Adipose tissue (tissue), 3 donors: Measurements from ENCODE around the gene NELFCD. TPM values are rescaled to one million over a fixed set of nuclear protein-coding genes. Genes with fewer than 3 reads are reported as not detected.
"Not testable (repeated sequence)": the region's sequence is repeated elsewhere in the genome, so short reads cannot be mapped to it uniquely, and the experiment has no call there.

Source experiments
- H3K27ac ChIP-seq: one replicate; pipeline ENCODE4 v1.5.1; 2013; ENCODE audit warnings: low read depth, low read length
- WGBS, 3 donors: extraction: QIAGEN DNeasy Blood & Tissue Kit; methylation state at CpG; one replicate each; pipeline ENCODE4 v1.1.7; 2013; 5-methylcytosine and 5-hydroxymethylcytosine counted together
- polyA plus RNA-seq, 3 donors: library from polyadenylated mRNA; stranded (reverse); fragments of 200-250 nt; gene quantifications; one replicate each; pipeline ENCODE4 v1.2.3, GENCODE V29; 2013
- donor health status: healthy with polysubstance abuse.
- donor health status: Bipolar disorder and iron deficiency.
- donor health status: healthy.

NELFCD gene
- polyA plus RNA-seq, 3 donors = 27.8 to 42.7 (median 40.0) TPM

DNA sequence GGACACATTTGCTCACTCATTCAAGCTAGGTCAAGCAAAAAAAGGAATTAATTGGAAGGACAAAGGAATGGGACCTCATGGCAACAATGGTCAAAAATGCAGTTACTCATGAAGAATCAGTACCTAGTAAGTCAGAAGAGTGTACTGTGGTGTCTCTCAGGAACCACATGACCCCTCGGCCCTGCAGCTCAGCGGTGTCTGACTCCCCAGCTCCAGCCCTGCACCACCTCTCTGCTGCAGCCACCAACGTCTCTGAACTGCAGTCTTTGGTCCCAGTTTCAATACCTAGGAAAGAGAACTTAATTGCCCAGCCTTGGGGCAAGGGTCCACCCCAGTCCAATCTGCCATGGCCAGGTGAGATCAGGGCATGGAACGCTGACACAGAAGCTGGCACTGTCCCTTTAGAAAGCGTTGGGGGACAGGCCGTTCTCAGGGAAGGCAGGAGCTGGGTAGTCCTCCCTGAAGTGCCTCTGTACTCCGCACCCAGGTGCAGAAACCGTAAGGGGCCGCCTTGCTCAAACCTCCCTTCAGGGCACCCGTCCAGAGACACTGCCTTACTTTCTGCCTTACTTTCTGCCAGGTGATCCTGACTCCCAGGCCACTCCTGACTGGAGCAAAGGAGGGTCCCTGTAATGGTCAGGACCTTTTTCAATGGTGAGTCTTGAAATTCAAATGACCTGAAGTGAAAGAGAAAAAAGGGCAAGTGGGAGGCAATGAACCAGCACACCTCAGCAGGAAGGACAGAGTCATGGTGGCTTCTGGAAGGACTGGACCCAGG, 13.2 kb upstream of the NELFCD start:
- H3K27ac ChIP-seq = no peak overlapping the region
- 81 to 88% (median 83%) methylated on average over 10 of the region's 10 CpGs for WGBS, 3 donors

DNA sequence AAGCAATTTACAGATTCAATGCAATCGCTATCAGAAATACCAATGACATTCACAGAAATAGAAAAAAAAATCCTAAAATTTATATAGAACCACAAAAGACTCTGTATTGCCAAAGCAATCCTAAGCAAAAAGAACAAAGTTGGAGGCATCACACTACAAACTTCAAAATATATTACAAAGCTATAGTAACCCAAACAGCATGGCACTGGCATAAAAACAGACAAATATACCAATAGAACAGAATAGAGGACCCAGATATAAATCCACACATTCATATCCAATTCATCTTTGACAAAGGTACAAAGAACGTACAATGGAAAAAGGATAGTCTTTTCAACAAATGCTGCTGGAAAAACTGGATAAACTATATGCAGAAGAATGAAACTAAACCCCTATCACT, 11.6 kb upstream of the NELFCD start:
- no peak overlapping the region for H3K27ac ChIP-seq
- WGBS, 3 donors = 63 to 75% (median 67%) methylated on average over 2 of the region's 2 CpGs

DNA sequence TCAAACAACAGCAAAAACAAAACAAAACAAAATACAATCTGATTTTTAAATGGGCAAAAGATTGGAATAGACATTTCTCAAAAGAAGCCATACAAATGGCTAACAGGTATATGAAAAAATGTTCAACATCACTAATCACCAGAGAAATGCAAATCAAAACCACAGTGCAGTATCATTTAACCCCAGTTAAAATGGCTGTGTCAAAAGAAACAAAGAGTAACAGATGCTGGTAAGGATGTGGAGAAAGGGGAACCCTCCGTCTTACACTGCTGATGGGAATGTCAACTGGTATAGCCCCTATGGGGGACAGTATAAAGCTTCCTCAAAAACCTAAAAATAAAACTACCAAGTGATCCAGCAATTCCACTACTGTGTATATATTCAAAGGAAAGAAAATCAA, 10.9 kb upstream of the NELFCD start:
- no peak overlapping the region for H3K27ac ChIP-seq
- 56 to 84% (median 63%) methylated on average over 1 of the region's 1 CpG for WGBS, 3 donors

DNA sequence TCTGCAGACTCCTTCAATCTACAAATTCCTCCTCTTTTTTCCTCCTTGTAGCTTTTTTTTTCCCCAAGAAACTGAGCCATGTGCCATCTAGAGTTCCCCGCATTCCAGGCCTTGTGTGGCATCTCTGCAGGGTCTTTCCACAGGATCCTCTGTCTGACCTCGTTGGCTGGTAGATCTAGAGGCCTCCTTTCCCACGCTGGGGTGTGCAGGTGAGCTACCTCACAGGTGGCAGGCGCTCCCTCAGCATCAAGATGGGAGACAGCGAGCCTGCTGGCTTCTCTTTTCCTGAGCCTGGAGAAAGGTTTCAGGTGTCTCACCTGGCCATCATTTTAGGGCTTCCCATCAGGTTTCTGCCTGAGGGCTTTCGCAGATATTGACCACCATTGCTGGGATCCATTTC, 9.6 kb upstream of the NELFCD start:
- H3K27ac ChIP-seq = no peak overlapping the region
- 82 to 85% (median 84%) methylated on average over 6 of the region's 6 CpGs for WGBS, 3 donors

DNA sequence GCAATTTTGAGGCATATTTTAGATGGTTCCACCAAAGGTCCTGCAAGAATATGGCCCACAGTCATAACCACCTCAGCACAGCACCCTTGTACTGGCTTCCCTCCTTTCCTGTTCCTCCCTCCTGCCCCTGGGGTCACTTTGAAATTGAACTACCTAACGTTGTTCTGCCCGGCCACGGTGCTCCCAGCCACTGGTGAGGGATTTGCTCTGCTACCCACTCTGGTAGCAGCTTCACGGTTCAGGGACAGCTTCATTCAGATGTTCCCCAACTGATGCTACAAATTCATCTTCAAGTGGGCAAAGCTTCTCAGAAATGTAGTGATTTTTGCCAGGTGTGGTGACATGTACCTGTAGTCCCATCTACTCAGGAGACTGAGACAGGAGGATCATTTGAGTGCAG, 7.9 kb upstream of the NELFCD start:
- no peak overlapping the region for H3K27ac ChIP-seq
- WGBS, 3 donors = 76 to 84% (median 82%) methylated on average over 4 of the region's 4 CpGs

DNA sequence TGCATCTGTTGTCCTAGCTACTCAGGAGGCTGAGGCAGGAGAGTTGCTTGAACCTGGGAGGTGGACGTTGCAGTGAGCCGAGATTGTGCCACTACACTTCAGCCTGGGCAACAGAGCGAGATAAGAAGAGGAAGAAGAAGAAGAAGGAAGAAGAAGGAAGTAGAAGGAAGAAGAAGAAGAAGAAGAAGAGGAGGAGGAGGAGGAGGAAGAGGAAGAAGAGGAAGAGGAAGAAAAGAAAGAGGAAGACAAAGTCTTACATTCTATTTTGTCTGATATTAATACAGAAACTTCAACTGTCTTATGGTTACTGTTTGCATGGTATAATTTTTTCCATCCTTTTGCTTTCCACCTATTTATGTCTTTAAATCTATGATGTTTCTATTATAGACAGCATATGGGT, 7.2 kb upstream of the NELFCD start:
- 56 to 89% (median 71%) methylated on average over 3 of the region's 3 CpGs for WGBS, 3 donors

DNA sequence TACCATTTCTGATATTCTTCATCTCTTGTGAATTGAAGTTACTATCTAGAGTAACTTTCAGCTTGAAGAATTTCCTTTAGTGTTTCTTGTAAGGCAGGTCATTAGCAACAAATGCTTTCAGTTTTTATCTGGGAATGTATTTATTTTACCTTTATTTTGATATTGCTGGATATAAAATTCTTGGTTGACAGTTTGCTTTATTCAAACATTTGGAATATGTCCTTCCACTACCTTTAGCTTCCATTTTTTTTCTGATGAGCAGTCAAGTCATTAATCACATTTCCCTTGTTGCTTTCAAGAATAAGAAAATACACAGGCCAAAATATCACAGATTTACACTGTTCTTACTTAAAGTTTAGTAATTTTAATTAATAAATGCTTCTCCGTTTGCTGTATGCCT, 5.7 kb upstream of the NELFCD start:
- 91 to 97% (median 96%) methylated on average over 1 of the region's 1 CpG for WGBS, 3 donors
- H3K27ac ChIP-seq = no peak overlapping the region

More for the DNA sequence above, 7.2 kb upstream of the NELFCD start:
- H3K27ac ChIP-seq = no peak overlapping the region

DNA sequence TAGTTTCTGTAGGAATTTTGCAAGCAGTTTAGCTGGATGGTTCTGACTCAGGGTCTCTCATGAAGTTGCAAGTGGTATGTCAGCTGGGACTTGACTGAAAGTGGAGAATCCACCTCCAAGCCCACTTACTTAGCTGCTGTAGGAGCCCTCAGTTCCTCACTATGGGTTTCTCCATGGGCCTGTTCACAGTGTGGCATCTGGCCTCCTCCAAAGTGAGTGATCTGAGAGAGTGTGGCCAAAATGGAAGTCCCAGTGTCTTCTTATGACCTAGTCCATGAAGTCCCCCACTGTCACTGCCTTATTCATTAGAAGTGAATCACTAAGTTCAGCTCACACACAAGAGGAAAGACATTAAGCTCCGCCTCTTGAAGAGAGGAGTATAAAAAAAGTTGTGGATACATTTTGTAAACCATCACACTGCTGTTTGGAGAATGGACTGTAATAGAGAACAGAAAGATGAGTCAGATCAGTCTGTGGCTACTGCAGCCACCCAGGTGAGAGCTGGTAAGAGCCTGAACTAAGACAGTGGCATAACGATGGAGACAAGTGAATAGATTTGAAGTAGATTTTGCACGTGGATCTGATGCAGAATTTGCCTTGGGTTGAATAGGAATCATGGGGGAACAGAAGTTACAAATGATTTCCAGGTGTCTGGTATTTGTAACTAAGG, 4.9 kb upstream of the NELFCD start:
- no peak overlapping the region for H3K27ac ChIP-seq
- 84 to 88% (median 86%) methylated on average over 3 of the region's 3 CpGs for WGBS, 3 donors

DNA sequence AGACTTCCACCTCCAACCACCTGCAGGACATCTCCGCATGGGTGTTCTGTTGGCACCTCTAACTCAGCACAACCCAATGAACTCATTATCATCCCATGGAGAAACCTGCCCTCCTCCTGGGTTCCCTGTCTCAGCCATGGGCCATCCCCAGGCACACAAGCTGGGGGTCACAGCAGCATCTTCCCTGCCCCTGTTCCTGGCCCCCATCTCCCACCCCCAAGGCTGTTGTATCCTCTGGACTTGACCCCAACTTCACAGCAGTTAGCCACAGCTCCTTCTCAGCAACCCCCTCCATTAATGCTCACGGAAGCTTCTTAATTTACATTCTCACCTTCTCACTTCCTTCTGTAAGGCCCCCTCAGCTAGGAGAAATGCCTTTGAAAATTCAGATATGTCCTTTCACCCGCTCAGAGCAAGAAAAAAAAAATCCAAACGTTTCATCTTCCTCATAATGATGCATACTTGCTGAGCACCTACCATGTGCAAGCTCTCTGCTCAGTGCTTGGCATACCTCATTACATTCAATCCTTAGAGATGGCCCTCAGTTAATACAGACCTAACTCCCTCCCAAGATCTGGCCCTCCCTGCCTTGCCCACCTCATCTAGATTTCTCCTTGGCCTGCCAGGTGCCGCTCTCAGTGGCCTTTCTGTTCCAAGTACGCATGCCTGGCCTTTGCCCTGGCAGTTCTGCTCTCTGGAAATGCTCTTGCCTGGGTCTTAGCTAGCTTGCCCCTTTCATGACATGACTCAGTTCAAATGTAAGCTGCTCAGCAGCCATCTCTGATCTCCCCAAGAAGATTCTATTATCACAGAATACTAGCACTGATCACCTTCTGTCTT, 2.5 kb upstream of the NELFCD start:
- H3K27ac ChIP-seq = no peak overlapping the region
- 66 to 77% (median 71%) methylated on average over 6 of the region's 6 CpGs for WGBS, 3 donors

DNA sequence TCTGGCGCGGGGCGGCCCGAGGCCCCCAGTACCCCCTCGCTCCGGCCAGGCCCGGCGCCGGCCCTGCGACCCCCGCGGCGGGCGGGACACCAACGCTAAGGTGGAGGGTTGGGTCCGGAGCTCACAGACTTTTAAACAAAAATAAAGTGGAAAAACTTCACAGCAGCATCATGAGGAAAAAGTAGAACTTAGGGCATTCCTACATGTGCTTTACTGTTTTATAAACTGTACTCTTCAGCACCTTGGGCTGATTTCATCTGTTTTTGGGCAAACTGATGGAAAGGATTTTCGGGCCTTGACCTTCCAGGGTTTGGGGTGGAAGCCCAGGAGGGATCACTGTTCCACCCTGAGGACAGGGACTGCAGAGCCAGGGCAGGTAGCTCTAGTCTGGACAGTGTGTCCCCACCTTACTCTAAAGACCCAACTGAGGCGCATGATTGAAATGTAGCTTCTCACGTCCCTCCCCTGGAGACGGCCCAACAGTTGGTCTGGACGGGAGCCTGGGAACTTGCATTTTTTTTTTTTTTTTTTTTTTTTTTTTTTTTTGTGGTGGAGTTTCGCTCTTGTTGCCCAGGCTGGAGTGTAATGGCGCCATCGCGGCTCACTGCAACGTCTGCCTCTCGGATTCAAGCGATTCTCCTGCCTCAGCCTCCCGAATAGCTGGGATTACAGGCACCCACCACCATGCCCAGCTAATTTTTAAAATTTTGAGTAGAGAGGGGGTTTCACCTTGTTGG, 740 bp downstream of the NELFCD start:
- 19 to 21% (median 20%) methylated on average over 29 of the region's 29 CpGs for WGBS, 3 donors
- H3K27ac ChIP-seq = no peak overlapping the region

DNA sequence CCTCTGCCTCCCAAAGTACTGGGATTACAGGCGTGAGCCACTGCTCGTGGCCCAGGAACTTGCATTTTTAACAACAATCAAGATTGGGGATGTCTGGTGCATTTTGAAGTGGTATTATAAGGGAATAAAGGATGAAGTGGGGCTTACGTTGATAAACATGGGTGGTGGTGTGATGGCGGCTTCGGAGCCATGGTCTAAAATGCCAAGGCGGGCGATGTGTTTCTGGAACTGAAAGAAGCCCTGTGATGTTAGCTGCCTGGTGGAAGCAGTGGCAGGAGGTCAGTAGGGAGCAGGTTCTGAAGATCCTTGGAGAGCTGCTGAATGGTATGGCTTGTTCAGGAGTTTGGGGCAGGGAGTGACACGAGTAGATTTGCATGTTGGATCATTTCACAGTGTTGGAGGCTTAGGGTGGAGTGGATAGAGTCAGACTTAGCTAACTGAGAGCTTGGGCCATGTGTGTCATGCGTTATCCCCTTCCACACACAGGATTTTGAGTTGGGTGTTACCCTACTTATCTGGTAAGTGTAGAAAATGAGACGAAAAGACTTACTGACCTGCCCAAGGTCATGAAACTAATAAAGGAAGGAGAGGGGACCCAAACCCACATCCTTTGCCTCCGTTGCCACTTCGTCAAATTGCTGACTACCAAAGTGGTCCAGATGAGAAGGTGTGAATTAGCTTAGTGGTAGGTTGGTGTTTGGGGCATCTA, 1.5 kb downstream of the NELFCD start:
- WGBS, 3 donors = 84 to 89% (median 85%) methylated on average over 12 of the region's 12 CpGs
- no peak overlapping the region for H3K27ac ChIP-seq

DNA sequence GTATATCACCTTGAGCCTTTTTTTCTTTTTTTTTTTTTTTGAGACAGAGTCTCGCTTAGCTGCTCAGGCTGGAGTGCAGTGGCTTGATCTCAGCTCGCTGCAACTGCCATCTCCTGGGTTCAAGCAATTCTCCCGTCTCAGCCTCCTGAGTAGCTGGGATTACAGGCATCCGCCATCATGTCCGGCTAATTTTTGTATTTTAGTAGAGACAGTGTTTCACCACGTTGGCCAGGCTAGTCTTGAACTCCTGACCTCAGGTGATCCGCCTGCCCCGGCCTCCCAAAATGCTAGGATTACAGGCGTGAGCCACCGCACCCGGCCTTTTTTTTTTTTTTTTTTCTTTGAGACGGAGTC, 2.0 kb downstream of the NELFCD start:
- not testable (repeated sequence) for H3K27ac ChIP-seq
- WGBS, 3 donors = 94 to 95% (median 95%) methylated on average over 12 of the region's 12 CpGs

DNA sequence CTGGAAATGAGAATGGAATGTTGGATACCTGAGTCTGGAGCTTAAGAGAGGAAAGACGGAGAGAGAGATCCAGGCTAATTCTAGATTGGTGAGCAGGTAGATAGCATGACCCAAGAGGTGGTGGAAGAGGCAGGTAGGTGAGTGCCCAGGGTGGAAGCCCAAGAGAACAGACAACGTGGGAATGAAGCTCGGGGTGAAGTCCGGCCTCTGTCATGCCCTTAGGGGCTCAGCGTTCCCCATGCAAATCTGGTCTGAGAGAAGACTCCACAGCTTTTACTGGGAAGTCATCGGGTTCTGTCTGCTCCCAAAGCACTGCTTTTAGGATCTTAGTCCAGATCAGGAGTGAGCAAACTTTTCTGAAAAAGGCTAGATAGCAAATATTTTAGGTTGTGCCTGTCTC, 3.6 kb downstream of the NELFCD start:
- no peak overlapping the region for H3K27ac ChIP-seq
- 79 to 93% (median 92%) methylated on average over 6 of the region's 6 CpGs for WGBS, 3 donors

DNA sequence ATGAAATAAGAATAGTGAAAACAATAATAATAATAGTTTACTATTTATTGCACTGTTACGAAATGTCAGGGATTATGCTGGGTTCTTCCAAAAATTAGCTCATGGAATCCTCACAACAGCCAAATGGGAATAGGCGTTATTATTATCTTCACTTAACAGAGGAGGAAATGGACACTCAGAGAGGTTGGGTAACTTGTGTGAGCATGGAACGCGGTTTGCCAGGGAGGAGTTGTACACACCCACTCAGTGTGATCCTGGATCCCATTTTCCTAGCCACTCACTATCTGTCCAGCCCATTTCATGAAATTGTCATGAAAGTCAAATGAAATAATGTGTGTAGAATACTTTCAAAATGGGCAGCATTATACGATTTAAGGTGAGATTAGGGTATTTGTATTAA, 4.6 kb downstream of the NELFCD start:
- 60 to 72% (median 67%) methylated on average over 5 of the region's 5 CpGs for WGBS, 3 donors

DNA sequence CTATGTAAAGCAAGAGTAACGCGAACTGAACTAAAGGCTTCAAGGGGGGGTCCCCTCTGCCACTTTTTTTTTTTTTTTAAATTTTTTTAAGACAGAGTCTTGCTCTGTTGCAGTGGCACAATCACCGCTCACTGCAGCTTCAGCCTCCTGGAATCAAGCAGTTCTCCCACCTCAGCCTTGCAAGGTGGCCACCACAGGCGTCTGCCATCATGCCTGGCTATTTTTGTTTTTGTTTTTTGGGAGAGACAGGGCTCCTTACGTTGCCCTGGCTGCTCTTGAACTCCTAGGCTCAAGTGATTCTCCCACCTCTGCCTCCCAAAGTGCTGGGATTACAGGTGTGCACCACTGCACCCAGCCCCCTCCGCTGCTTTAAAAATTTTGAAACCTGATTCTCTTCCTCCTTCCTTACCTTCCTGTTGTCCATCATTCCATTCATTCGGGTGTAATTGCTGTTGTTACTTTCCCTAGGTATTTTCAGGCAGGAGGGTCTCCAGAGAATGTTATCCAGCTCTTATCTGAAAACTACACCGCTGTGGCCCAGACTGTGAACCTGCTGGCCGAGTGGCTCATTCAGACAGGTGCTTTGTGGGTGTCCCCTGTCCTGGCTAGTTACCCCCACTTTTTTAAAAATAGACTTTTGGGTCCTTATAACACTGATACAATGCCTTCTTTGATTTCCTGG, 5.4 kb downstream of the NELFCD start:
- no peak overlapping the region for H3K27ac ChIP-seq
- 80 to 88% (median 86%) methylated on average over 9 of the region's 9 CpGs for WGBS, 3 donors

More for the DNA sequence above, 4.6 kb downstream of the NELFCD start:
- no peak overlapping the region for H3K27ac ChIP-seq

DNA sequence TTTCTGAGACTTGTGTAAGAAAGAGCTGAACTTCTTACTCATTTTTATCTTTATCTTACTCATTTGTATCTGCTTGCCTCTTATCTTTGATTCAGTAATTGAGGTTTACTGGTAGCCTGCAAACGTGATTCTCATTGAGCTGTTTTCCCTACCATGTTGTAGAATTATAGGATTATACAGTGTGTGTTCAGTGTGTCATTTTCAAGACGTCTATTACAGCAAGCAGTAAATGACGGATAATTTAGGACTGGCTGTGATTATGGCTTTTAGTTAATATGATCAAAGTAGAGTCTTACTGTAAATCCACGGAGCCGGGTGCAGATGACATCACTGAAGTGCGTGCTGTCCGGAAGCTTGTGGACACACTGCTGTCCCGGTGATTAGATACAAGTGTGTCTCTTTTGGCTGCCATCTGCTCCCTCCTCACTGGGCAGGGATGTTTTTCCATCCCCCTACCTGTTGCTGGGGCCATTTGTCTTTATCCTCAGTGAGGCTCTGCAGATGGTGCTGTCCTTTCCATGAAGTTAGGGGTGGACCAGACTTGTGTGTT, 6.0 kb downstream of the NELFCD start:
- 87 to 90% (median 90%) methylated on average over 8 of the region's 8 CpGs for WGBS, 3 donors
- no peak overlapping the region for H3K27ac ChIP-seq
